GM12878 (cell line): Measurements from ENCODE around the gene TRIM46. TPM values are rescaled to one million over a fixed set of nuclear protein-coding genes. Genes with fewer than 3 reads are reported as not detected.
"Not testable (repeated sequence)": the region's sequence is repeated elsewhere in the genome, so short reads cannot be mapped to it uniquely, and the experiment has no call there.

Experiments
- ATAC-seq: fragments of 200-7000 bp; cut with Tn5 transposase; 3 replicates; pipeline ENCODE4 v1.9.1; 2020; ENCODE audit warnings: mild to moderate bottlenecking, moderate library complexity
- BruUV-seq: library from RNA; stranded (reverse); fragments of 400-500 nt; replicated peaks from 2 replicates; lab custom pipeline; 2021; lab: Mats Ljungman, UMichigan
- CTCF ChIA-PET: fragments of 300-600 bp; sonication (Branson Sonifier 250); formaldehyde crosslinking; extraction: SDS; loops from one replicate; lab custom pipeline; 2021; ENCODE audit warnings: inconsistent platforms; lab: Yijun Ruan, JAX
- POLR2A ChIA-PET: fragments of 350-600 bp; formaldehyde crosslinking; extraction: SDS; loops from one replicate; lab custom pipeline; 2021; ENCODE audit warnings: inconsistent platforms; lab: Charles Lee
- RAD21 ChIA-PET: fragments of 300-600 bp; sonication (Branson Sonifier 250); formaldehyde crosslinking; loops from one replicate; lab custom pipeline; 2023; ENCODE audit warnings: antibody characterized with exemption; ENCODE audit not compliant: unreplicated experiment; lab: Charles Lee
- SMC1A ChIA-PET: fragments of 300-600 bp; sonication (Branson Sonifier 250); formaldehyde crosslinking; loops from one replicate; lab custom pipeline; 2023; ENCODE audit not compliant: unreplicated experiment, uncharacterized antibody; lab: Charles Lee
- DNase-seq: peaks from one replicate; pipeline ENCODE4 v3.0.0-alpha.2; 2011; ENCODE audit warnings: low read depth, low spot score
- FAIRE-seq: peaks from 3 replicates; lab custom pipeline; 2011; peaks lifted over from hg19 to GRCh38; lab: Jason Lieb, UNC
- H2AFZ ChIP-seq: 2 replicates; pipeline ENCODE4 v1.6.0; 2011; ENCODE audit warnings: low read depth, low read length, control low read depth; ENCODE audit not compliant: control insufficient read depth
- H3K27ac ChIP-seq: 2 replicates; pipeline ENCODE4 v1.5.1; 2011; ENCODE audit warnings: control low read depth; ENCODE audit not compliant: control insufficient read depth, insufficient read depth
- H3K27me3 ChIP-seq, 2 experiments: replicated peaks in 1 of 2; 2 replicates each; pipeline versions ENCODE4 v1.6.0 to v1.6.1; 2011; ENCODE audit warnings: low read length in 1 of 2; ENCODE audit not compliant: control insufficient read depth in 2 of 2, insufficient read depth in 2 of 2
- H3K36me3 ChIP-seq, 2 experiments: 2 replicates each; pipeline ENCODE4 v1.5.1; 2011; ENCODE audit warnings: low read length in 1 of 2; ENCODE audit not compliant: control insufficient read depth in 2 of 2, insufficient read depth in 2 of 2
- H3K4me1 ChIP-seq: 2 replicates; pipeline ENCODE4 v1.6.1; 2011; ENCODE audit warnings: mild to moderate bottlenecking, low read length, moderate library complexity, mixed read lengths; ENCODE audit not compliant: control insufficient read depth, insufficient read depth
- H3K4me2 ChIP-seq: 2 replicates; pipeline ENCODE4 v1.6.0; 2011; ENCODE audit warnings: control low read depth; ENCODE audit not compliant: control insufficient read depth, insufficient read depth
- H3K4me3 ChIP-seq: fragments of 200-600 bp; sonication (generic); 2 replicates; pipeline ENCODE4 v1.5.1; 2016
- H3K79me2 ChIP-seq: 2 replicates; pipeline ENCODE4 v1.6.0; 2011; ENCODE audit warnings: low read length; ENCODE audit not compliant: control insufficient read depth, insufficient read depth
- H3K9ac ChIP-seq: 2 replicates; pipeline ENCODE4 v1.8.0; 2011; ENCODE audit warnings: low read length, control low read depth, mixed read lengths; ENCODE audit not compliant: control insufficient read depth, insufficient read depth
- H3K9me3 ChIP-seq: replicated peaks from 3 replicates; pipeline ENCODE4 v1.5.1; 2011; ENCODE audit warnings: mild to moderate bottlenecking, low read length; ENCODE audit not compliant: control insufficient read depth, insufficient read depth
- H4K20me1 ChIP-seq: 2 replicates; pipeline ENCODE4 v1.6.0; 2011; ENCODE audit not compliant: control insufficient read depth, insufficient read depth
- HSF1 ChIP-seq: fragments of 150-350 bp; IDR thresholded peaks from 2 replicates; pipeline ENCODE4 v1.6.1; 2014; ENCODE audit warnings: mild to moderate bottlenecking, low read depth, low read length
- KLF5 ChIP-seq: fragments of 450-650 bp; IDR thresholded peaks from 2 replicates; pipeline ENCODE4 v1.6.1; 2014; ENCODE audit warnings: mild to moderate bottlenecking; ENCODE audit not compliant: partially characterized antibody
- WGBS: methylation state at CpG from one replicate; pipeline ENCODE4 v1.1.6; 2016; ENCODE audit warnings: low lambda C conversion rate; ENCODE audit not compliant: insufficient replicate concordance, insufficient coverage; ENCODE audit errors: missing lambda C conversion rate; 5-methylcytosine and 5-hydroxymethylcytosine counted together
- in situ Hi-C: fragments of 300-500 bp; cut with MboI; formaldehyde crosslinking; loops from 9 replicates; pipeline ENCODE4 v1.14.3; 2018; ENCODE audit warnings: mixed read lengths
- intact Hi-C: fragments of 100-400 bp; cut with micrococcal nuclease; formaldehyde crosslinking; loops from one replicate; pipeline ENCODE4 v1.14.2; 2022; ENCODE audit not compliant: unreplicated experiment
- polyA plus RNA-seq, 11 experiments: library from polyadenylated mRNA; depleted of rRNA in 4 of 11; unstranded in 6 of 11; stranded (reverse) in 5 of 11; fragments of >200 nt; fragmentation: Nextera tagmentation in 4 of 11; fragmentation: Illumina TruSeq in 1 of 11; extraction: Ambion mirVana in 4 of 11; extraction: Trizol in 1 of 11; gene quantifications; 1 replicate in 1 of 11; 2 replicates in 10 of 11; pipeline versions ENCODE4 v1.2.1 to v1.2.3, GENCODE V29; 2011 to 2016; ENCODE audit warnings: inconsistent platforms in 2 of 11, missing spikeins in 2 of 11, low read depth in 1 of 11
- total RNA-seq, 4 experiments: library from RNA; depleted of rRNA in 3 of 4; stranded (reverse); fragments of >200 nt in 3 of 4; fragmentation: Illumina TruSeq in 1 of 4; extraction: Trizol in 1 of 4; gene quantifications; 2 replicates each; pipeline versions ENCODE4 v1.2.1 to v1.2.3, GENCODE V29; 2013 to 2021

TRIM46 gene
- total and polyA plus RNA-seq, 10 of the 15 experiments (the other 5 are each of a cell fraction or from before 2014, with no cell fraction given): 0.08 to 3.1 (median 0.97) TPM

DNA sequence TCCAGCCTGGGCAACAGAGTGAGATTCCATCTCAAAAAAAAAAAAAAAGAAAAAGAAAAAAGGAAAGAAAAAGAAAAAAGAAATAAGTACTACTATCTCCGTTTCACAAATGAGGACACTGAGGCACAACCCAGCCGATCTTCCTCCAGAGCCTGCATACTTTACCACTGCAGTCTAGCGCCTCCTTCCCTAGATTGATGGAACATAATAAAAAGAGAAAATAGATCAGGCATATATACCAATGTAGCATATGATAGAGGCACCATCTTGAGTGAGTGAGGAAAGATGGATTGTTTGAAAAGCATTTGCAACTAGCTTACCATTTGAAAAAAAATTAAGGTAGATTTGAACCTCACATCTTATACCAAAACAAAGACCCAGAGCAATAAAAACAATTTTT, 28.2 kb upstream of the TRIM46 start (continued):
- TF ChIP-seq HSF1 (no peak), KLF5 (no peak)

DNA sequence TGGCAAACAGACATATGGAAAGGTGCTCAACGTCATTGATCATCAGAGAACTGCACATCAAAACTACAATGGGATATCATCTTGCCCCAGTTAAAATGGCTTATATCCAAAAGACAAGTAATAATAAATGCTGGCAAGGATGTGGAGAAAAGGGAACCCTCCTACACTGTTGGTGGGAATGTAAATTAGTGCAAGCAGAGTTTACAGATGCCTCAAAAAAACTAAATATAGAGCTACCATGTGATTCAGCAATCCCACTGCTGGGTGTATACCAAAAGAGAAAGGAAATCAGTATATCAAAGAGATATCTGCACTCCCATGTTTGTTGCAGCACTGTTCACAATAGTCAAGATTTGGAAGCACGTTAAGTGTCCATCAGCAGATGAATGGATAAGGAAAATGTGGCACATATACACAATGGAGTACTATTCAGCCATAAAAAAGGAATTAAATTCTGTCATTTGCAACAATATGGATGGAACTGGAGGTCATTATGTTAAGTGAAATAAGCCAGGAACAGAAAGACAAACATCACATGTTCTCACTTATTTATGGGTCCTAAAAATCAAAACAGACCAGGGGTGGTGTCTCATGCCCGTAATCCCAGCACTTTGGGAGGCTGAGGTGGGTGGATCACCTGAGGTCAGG, 17.5 kb upstream of the TRIM46 start:
- CTCF ChIA-PET: interaction anchor here (1.1 to 3.8 kb wide), 5 partner anchors 11 to 71 kb away, joined by 3 to 13 read pairs (median 6); partner anchors contain the start of gene KRTCAP2
- FAIRE-seq, H3K27ac ChIP-seq, H3K9ac ChIP-seq, H3K4me3 ChIP-seq, H3K4me1 ChIP-seq, intact Hi-C loops, H4K20me1 ChIP-seq, H3K9me3 ChIP-seq, RAD21 ChIA-PET, H3K36me3 ChIP-seq, ATAC-seq, H3K4me2 ChIP-seq, DNase-seq, H3K27me3 ChIP-seq, BruUV-seq, H3K79me2 ChIP-seq, H2AFZ ChIP-seq, in situ Hi-C loops: not testable (repeated sequence)
- POLR2A ChIA-PET: interaction anchor here (1.0 to 1.3 kb wide), 2 partner anchors 17 to 21 kb away, joined by 3 read pairs; partner anchors contain the start of gene KRTCAP2
- SMC1A ChIA-PET: interaction anchor here (1.2 to 1.8 kb wide), 3 partner anchors 11 to 46 kb away, joined by 3 to 6 read pairs (median 3); no protein-coding TSS in a partner anchor
- 21% methylated on average over 3 of the region's 3 CpGs for WGBS
